PC-9 (cell line): ENCODE data around the gene SLC26A2.

Source experiments
- CTCF ChIP-seq: fragments of 200-600 bp; sonication (generic); conservative IDR thresholded peaks from 2 replicates; pipeline ENCODE4 v1.6.1; 2017; ENCODE audit warnings: mixed run types, antibody characterized with exemption, mild to moderate bottlenecking, moderate library complexity
- EZH2 ChIP-seq: fragments of 200-600 bp; sonication (generic); IDR thresholded peaks from 2 replicates; pipeline ENCODE4 v1.8.0; 2017; ENCODE audit warnings: antibody characterized with exemption, low read depth

DNA sequence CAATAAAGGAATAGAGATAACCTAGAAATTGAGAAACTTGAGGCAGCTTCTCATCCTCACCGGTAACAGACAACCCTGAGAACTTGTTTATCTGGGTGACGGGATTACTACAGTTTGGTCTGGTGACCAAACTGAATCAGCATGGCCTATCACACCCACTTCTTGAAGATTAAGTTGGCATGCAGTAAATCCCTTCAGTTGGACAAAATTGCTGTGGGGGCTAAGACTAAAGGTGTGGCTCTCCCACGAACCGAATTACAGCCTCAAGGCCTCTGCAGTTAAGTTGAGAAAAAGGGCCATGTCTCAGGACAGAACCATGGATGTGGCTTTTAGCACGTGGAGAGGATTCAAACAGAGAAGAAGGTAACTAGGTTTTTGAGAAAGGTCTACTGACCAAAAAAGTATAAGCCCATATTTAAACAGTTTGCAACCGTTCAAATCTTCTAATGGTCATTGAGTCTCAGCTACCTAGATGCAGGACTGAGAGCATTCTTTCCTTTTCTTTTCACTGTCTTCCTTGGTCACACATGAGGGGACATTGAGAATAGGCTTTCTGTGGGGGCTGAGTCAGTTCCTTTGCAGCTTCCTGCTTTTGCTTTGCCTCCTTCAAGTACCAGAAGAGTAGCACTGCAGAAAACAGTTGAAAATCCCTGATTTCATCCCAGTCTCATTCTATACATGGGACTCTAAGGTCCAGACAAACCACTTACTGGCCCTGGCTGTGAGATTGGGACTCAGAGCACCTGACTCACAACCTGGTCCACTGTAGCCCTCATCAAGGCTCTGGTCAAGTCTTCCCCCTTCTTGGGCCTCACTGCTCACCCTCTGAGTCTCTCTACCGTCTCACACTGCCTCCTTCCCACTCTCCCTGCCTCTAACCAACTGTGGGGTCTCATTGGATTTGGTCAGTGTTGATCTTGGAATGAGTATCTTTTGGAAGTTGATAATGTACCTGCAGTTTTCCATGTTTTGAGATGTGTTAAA lies 46.8 kb upstream of the SLC26A2 start:
- TF ChIP-seq CTCF: no peak
- TF ChIP-seq EZH2: no peak
